ENCODE measurements around the gene ZNF784.
A peak's percentile ranks its signal among the peaks of the same experiment; 100 is the strongest.

DNA sequence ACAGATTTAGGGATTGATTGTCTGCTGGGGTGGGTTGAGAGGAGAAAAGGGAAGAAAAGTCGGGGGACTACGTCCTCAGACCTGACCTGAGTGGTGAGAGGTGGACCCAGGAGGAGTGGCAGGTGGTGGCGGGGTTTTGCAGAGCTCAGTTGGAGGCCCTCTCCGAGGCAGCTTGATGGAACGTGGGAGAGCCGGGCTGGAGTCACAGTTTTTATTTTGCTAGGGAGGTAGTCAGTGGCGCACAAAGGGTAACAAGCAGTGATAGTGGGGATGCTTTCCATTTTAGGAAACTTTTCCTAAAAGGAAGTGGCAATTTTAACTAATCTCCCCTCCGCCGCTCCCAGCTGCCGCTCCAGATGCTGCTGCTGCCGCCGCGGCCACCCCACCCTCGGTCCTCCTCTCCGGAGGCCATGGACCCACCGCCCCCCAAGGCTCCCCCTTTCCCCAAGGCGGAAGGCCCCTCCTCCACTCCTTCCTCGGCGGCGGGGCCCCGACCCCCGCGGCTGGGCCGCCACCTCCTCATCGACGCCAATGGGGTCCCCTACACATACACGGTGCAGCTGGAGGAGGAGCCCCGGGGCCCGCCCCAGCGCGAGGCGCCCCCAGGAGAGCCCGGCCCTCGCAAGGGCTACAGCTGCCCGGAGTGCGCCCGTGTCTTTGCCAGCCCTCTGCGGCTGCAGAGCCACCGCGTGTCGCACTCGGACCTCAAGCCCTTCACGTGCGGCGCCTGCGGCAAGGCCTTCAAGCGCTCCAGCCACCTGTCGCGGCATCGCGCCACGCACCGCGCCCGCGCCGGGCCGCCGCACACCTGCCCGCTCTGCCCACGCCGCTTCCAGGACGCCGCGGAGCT, 18.0 kb upstream of the ZNF784 start:
- TF ChIP-seq, protein P1, sequence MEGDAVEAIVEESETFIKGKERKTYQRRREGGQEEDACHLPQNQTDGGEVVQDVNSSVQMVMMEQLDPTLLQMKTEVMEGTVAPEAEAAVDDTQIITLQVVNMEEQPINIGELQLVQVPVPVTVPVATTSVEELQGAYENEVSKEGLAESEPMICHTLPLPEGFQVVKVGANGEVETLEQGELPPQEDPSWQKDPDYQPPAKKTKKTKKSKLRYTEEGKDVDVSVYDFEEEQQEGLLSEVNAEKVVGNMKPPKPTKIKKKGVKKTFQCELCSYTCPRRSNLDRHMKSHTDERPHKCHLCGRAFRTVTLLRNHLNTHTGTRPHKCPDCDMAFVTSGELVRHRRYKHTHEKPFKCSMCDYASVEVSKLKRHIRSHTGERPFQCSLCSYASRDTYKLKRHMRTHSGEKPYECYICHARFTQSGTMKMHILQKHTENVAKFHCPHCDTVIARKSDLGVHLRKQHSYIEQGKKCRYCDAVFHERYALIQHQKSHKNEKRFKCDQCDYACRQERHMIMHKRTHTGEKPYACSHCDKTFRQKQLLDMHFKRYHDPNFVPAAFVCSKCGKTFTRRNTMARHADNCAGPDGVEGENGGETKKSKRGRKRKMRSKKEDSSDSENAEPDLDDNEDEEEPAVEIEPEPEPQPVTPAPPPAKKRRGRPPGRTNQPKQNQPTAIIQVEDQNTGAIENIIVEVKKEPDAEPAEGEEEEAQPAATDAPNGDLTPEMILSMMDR (IDR thresholded peaks at IDR 0.05), result no peak
- TF ChIP-seq EP300 (IDR thresholded peaks at IDR 0.05) (no peak), POLR2A (IDR thresholded peaks at IDR 0.05) (peak in 2 of 4 donors; percentile 13 to 39)
